GM13977 (cell line): ENCODE measurements around the gene TMEM267.
"Not testable (repeated sequence)": the region's sequence is repeated elsewhere in the genome, so short reads cannot be mapped to it uniquely, and the experiment has no call there.

Source experiments
- DNase-seq: peaks from one replicate; pipeline ENCODE4 v3.0.0; 2012; ENCODE audit warnings: low spot score
- in situ Hi-C: fragments of 300-500 bp; cut with MboI; formaldehyde crosslinking; loops from one replicate; pipeline ENCODE4 v1.12.0; 2022; ENCODE audit warnings: low sequenced_read_pairs, low pct_unique_long_range_greater_than_20kb, mixed read lengths, inconsistent platforms; ENCODE audit not compliant: unreplicated experiment
- TF ChIP-seq, protein P1 (sequence below): IDR thresholded peaks from 2 replicates; pipeline ENCODE4 v1.5.1; 2012; ENCODE audit warnings: mild to moderate bottlenecking, control low read depth; ENCODE audit not compliant: insufficient read depth; ENCODE audit errors: extremely low read depth, missing control alignments

The TMEM267 gene

DNA sequence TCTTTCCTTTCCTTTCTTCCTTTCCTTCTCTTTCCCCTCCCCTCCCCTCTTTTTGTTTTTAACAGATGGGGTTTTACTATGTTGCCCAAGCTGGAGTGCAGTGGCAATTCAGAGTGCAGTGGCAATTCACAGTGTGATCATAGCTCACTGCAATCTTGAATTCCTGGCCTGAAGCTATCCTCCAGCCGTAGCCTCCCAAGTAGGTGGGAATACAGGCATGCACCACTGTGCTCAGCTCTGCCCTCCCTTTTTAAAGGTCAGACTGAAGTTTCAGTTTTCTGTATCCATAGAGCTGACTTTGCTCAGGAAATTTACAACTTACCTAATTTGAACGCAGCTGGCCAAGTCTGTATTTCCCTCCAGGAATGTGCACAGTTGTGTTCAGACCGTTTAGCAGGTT, 72.2 kb downstream of the TMEM267 start:
- TF ChIP-seq, protein P1, sequence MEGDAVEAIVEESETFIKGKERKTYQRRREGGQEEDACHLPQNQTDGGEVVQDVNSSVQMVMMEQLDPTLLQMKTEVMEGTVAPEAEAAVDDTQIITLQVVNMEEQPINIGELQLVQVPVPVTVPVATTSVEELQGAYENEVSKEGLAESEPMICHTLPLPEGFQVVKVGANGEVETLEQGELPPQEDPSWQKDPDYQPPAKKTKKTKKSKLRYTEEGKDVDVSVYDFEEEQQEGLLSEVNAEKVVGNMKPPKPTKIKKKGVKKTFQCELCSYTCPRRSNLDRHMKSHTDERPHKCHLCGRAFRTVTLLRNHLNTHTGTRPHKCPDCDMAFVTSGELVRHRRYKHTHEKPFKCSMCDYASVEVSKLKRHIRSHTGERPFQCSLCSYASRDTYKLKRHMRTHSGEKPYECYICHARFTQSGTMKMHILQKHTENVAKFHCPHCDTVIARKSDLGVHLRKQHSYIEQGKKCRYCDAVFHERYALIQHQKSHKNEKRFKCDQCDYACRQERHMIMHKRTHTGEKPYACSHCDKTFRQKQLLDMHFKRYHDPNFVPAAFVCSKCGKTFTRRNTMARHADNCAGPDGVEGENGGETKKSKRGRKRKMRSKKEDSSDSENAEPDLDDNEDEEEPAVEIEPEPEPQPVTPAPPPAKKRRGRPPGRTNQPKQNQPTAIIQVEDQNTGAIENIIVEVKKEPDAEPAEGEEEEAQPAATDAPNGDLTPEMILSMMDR: no peak
- in situ Hi-C loops: no loop called here
- DNase-seq: no peak

DNA sequence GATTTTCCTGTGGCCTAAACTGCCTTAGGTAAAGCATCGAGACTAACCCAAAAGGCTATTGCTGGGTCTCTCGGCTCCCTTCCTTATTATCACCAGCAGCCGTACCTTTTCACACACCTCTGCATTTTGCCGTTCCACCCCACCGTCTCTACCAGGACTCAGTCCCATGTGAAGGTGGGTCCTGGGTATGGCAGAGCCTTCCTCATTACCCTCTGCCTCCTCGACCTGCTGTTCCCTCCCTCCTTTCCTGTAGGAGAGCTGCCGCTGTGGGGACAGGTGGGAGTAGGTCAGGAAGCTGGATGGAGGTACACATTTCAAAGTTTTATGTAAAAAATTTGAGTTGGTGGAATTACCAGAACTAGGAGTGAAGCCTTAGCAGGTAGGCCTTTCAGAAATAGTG, 73.3 kb downstream of the TMEM267 start:
- DNase-seq: no peak
- in situ Hi-C loops: no loop called here
- TF ChIP-seq, protein P1: no peak

DNA sequence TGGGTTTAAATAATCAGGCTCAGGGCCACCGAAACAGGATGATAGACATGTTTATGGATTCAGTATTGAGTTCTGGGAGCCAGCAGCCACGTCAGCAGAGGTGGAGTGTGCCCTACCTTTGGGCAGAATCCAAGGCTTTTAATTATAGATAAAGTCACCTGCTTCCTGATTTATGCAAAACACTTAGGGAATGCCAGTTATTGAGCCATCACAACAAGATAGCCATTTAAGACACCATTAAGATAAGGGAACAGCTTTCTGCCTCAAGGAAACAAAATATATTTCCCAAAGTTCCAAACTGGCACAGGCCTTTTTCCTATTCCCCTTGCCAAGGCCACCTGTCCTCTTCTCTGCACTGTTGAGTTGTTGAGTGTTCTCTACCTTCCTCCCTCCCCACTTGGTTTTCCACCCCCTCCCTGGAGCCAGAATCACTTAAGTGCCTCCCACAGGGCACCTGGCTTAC, 73.8 kb downstream of the TMEM267 start:
- TF ChIP-seq, protein P1: no peak
- DNase-seq: no peak

DNA sequence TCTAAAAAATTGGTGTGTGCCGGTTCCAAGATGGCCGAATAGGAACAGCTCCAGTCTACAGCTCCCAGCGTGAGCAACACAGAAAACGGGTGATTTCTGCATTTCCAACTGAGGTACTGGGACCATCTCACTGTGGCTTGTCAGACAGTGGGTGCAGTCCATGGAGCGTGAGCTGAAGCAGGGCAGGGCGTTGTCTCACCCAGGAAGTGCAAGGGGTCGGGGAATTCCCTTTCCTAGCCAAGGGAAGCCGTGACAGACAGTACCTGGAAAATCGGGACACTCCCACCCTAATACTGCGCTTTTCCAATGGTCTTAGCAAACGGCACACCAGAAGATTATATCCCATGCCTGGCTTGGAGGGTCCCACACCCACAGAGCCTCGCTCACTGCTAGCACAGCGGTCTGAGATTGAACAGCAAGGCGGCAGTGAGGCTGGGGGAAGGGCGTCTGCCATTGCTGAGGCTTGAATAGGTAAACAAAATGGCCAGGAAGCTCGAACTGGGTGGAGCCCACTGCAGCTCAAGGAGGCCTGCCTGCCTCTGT, 81.1 kb downstream of the TMEM267 start:
- DNase-seq, in situ Hi-C loops: not testable (repeated sequence)

More for the DNA sequence above, 73.8 kb downstream of the TMEM267 start:
- in situ Hi-C loops: no loop called here

DNA sequence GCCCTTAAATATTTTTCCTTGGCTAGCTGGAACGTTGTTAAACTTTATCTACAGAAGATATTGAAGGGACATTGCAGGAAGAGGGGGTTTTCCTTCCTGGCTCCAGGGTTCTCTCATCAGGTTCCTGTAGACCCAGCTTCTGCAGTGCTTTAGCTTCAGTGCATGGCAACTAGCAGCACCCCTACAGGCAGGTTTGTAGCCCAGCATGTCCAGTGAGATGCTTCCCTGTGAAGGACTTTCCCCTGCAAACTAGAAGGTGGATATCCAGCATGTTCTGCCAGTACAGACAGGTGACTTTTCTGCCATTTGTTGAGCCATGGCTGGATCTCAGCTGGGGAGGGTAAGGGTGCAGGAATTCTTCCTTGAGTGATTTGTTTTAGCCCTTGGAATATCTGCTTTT, 81.8 kb downstream of the TMEM267 start:
- in situ Hi-C loops: no loop called here
- DNase-seq: no peak

DNA sequence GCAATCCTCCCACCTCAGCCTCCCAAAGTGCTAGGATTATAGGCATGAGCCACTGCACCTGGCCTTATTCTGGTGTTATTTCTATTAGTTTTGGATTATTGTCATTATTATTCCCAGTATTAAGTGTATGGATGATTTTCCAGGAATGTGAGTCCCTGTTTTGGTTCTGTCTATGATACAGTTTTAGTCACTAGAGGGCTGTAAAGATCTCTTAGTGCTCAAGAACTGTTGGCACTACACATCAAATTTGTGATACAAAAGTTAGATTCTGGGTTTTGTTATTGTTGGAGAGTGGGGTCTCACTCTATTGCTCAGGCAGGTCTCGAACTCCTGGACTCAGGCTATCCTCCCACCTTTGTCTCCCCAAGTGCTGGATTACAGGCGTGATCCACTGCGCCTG, 83.6 kb downstream of the TMEM267 start:
- TF ChIP-seq, protein P1: no peak
- DNase-seq: no peak
- in situ Hi-C loops: no loop called here

More for the DNA sequence above, 81.8 kb downstream of the TMEM267 start:
- TF ChIP-seq, protein P1: no peak

DNA sequence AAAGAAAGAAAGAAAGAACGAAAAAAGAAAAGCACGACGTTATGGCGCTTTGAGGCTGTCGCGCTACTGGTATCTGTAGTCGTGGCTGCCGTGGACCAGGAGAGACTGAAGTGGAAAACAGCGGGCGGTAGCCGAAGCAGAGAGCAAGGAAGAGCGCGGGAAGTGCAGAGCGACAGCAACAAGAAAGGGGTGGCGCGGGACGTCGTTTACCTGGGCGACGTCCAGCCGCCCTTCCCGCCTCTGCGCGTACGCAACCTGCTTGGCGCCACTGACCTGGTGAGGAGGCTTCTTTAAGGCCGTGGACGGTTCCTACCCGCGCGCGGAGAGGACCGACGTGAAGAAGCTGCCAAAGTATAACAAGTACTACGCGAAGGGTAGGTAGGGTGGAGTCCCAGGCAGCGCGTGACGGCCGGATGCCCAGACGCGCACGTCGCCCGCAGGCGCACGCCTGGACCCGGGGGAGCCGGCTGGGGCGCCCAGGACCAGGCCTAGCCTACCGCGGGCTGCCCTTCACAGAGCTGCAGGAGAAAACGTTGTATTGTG, 86.8 kb downstream of the TMEM267 start:
- DNase-seq: peak; percentile 80
- in situ Hi-C loops: loop anchor here (25.0 kb wide), 1 partner anchor 285 kb away; the partner anchor contains the start of gene ZNF131

More for the DNA sequence above, 86.8 kb downstream of the TMEM267 start:
- TF ChIP-seq, protein P1: no peak
